Activated naive CD8-positive, alpha-beta T cell (primary cell): Measurements from ENCODE around the gene SLC6A3.
A peak's percentile ranks its signal among the peaks of the same experiment; 100 is the strongest.
"Not testable (repeated sequence)": the region's sequence is repeated elsewhere in the genome, so short reads cannot be mapped to it uniquely, and the experiment has no call there.

ENCODE experiments used
- H3K27ac Mint-ChIP-seq: one replicate; pipeline ENCODE4 v1.8.0; 2021; ENCODE audit warnings: mixed read lengths
- H3K27me3 Mint-ChIP-seq: one replicate; pipeline ENCODE4 v1.8.0; 2021; ENCODE audit warnings: mixed read lengths
- H3K36me3 Mint-ChIP-seq: one replicate; pipeline ENCODE4 v1.8.0; 2021; ENCODE audit warnings: mixed read lengths
- H3K4me1 Mint-ChIP-seq: one replicate; pipeline ENCODE4 v1.8.0; 2021; ENCODE audit warnings: low read depth, mixed read lengths
- H3K4me3 Mint-ChIP-seq: one replicate; pipeline ENCODE4 v1.8.0; 2021; ENCODE audit warnings: mild to moderate bottlenecking, mixed read lengths
- H3K9me3 Mint-ChIP-seq: one replicate; pipeline ENCODE4 v1.8.0; 2021; ENCODE audit warnings: low read depth, mixed read lengths

Gene SLC6A3

DNA sequence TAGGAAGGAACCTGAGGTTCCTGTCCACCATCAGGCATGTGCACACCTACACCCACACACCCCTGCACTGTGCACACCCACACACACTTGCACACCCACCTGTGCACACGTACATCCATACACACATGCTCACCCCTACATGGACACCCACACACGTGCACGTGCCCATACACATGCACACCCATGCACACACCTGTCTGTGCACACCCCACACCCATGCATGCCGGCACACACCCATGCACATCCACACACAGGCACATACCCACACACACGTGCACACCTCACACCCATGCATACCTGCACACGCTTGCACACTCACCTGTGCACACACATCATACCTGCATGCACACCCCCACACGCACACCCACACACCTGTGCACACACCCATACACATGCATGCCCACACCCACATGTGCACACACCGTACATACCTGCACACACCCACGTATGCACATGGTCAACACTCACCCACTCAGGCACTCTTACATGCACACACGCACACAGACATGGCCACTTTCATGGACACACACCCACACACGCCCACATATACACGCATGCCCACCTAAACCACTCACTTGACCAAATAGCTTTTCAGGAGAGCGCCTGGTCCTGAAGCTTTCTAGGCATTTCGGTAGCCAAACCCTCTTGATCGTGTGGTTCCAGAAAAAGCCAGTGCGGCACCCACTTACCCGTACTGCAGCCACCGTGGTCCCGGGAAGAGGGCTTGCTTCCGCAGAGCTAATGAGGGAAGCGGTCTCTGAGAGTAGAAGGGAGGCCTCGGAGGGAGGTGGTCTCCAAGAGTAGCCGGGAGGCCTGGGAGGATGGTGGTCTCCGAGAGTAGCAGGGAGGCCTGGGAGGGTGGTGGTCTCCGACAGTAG is 63.6 kb downstream of the SLC6A3 start:
- peaks cover 17% of the 10 kb centered on the region for H3K4me1 Mint-ChIP-seq
- H3K36me3 Mint-ChIP-seq: no peaks in the 10 kb centered on the region
- no peak overlapping the region for H3K27ac Mint-ChIP-seq
- peak overlapping the region; percentile 1 for H3K4me3 Mint-ChIP-seq
- no peaks in the 10 kb centered on the region for H3K27me3 Mint-ChIP-seq
- no peaks in the 10 kb centered on the region for H3K9me3 Mint-ChIP-seq

- no peaks in the 10 kb centered on the region for H3K36me3 Mint-ChIP-seq
- peaks cover 12% of the 10 kb centered on the region for H3K4me1 Mint-ChIP-seq
- H3K4me3 Mint-ChIP-seq: no peak overlapping the region
- H3K27me3 Mint-ChIP-seq: no peaks in the 10 kb centered on the region
- no peaks in the 10 kb centered on the region for H3K9me3 Mint-ChIP-seq
- H3K27ac Mint-ChIP-seq: no peak overlapping the region
Observed at GRCh38 chr5:1380910-1381309, 64.3 kb downstream of the SLC6A3 start.

DNA sequence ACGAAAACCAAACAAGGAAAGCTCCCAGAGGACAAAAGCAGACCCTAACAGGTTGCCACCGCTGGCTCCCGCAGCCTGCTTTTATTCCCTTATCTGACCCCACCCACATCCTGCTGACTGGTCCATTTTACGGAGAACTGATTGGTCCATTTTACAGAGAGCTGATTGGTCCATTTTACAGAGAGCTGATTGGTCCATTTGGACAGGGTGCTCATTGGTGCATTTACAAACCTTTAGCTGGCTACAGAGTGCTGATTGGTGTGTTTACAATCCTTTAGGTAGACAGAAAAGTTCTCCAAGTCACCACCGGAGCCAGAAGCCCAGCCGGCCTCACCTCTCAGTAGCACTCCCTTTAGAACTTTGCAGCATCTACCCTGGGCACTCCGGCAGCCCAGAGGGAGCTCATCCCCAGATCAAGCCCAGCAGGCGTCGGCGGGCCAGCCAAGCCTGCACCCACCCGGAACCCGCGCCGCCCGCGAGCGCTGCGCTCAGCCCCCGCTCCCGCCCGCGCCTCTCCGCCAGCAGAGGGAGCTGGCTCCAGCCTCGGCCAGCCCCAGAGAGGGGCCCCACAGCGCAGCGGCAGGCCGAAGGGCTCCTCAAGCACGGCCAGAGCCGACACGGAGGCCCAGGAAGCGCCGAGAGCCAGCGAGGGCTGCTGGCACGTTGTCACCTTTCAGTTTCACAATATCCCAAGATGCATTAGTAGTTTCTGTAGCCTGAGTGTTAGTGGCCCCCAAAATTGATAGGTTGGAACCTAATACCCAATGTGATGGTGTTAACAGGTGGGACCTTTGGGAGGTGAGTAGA is 65.0 kb downstream of the SLC6A3 start:
- Mint-ChIP-seq H3K27ac (no peak overlapping the region), H3K36me3 (no peaks in the 10 kb centered on the region), H3K27me3 (no peaks in the 10 kb centered on the region)

GRCh38 chr5:1378866-1379659 is 66.2 kb downstream of the SLC6A3 start:
- Mint-ChIP-seq H3K27ac (no peak overlapping the region), H3K36me3 (no peaks in the 10 kb centered on the region), H3K4me3 (no peak overlapping the region), H3K9me3 (no peaks in the 10 kb centered on the region), H3K4me1 (peaks cover 6% of the 10 kb centered on the region), H3K27me3 (no peaks in the 10 kb centered on the region)

More for the DNA sequence above, 65.0 kb downstream of the SLC6A3 start:
- Mint-ChIP-seq H3K9me3 (no peaks in the 10 kb centered on the region), H3K4me3 (peak overlapping the region; percentile 73), H3K4me1 (peaks cover 8% of the 10 kb centered on the region)

GRCh38 chr5:1378096-1378495 is 67.1 kb downstream of the SLC6A3 start:
- no peak overlapping the region for H3K4me3 Mint-ChIP-seq
- no peaks in the 10 kb centered on the region for H3K27me3 Mint-ChIP-seq
- no peaks in the 10 kb centered on the region for H3K36me3 Mint-ChIP-seq
- H3K27ac Mint-ChIP-seq: no peak overlapping the region
- no peaks in the 10 kb centered on the region for H3K9me3 Mint-ChIP-seq
- peaks cover 6% of the 10 kb centered on the region for H3K4me1 Mint-ChIP-seq

DNA sequence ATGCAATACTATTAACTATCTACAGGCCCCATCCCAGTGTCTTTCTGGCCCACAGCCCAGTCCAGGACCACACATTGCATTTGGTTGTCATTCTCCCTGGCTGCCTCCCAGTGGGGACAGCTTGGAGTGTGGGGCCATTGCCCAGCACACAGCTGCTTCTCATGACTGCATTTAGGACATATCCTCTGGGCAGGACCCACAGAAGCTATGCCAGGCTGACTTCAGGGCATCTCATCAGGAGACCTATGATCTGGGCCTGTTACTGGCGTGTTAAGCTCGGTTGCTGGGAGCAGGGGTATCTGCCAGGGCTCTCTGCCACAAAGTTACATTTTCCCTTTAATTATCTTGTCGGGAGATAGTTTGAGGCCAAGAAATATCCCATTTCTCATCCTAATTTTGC is 68.3 kb downstream of the SLC6A3 start:
- Mint-ChIP-seq H3K36me3 (no peaks in the 10 kb centered on the region), H3K27ac (no peak overlapping the region), H3K27me3 (no peaks in the 10 kb centered on the region), H3K4me1 (peaks cover 6% of the 10 kb centered on the region), H3K4me3 (no peak overlapping the region), H3K9me3 (no peaks in the 10 kb centered on the region)

GRCh38 chr5:1375871-1376810 is 69.1 kb downstream of the SLC6A3 start:
- no peak overlapping the region for H3K27ac Mint-ChIP-seq
- H3K4me3 Mint-ChIP-seq: no peak overlapping the region
- no peaks in the 10 kb centered on the region for H3K9me3 Mint-ChIP-seq
- H3K4me1 Mint-ChIP-seq: peaks cover 4% of the 10 kb centered on the region
- no peaks in the 10 kb centered on the region for H3K27me3 Mint-ChIP-seq
- no peaks in the 10 kb centered on the region for H3K36me3 Mint-ChIP-seq

GRCh38 chr5:1374679-1375055 is 70.6 kb downstream of the SLC6A3 start:
- no peak overlapping the region for H3K4me3 Mint-ChIP-seq
- no peaks in the 10 kb centered on the region for H3K27me3 Mint-ChIP-seq
- H3K9me3 Mint-ChIP-seq: no peaks in the 10 kb centered on the region
- no peak overlapping the region for H3K27ac Mint-ChIP-seq
- no peaks in the 10 kb centered on the region for H3K36me3 Mint-ChIP-seq
- H3K4me1 Mint-ChIP-seq: no peaks in the 10 kb centered on the region

GRCh38 chr5:1374030-1374678 is 71.1 kb downstream of the SLC6A3 start:
- H3K4me3 Mint-ChIP-seq: no peak overlapping the region
- no peak overlapping the region for H3K27ac Mint-ChIP-seq
- H3K27me3 Mint-ChIP-seq: no peaks in the 10 kb centered on the region
- no peaks in the 10 kb centered on the region for H3K36me3 Mint-ChIP-seq
- no peaks in the 10 kb centered on the region for H3K9me3 Mint-ChIP-seq
- H3K4me1 Mint-ChIP-seq: no peaks in the 10 kb centered on the region

DNA sequence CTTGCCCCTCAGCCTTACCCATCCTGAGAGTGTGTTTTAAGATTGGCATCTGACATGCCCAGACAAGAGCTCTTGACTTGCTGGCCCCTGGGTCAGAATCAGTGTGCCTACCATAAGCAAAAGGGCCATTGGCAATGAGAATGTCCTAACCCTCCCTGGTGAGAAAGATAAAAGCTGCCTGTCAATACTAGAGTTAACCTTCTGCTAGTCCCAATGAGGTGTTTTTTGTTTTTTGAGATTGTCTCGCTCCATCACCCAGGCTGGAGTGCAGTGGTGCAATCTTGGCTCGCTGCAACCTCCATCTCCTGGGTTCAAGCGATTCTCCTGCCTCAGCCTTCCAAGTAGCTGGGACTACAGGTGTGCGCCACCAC is 73.3 kb downstream of the SLC6A3 start:
- not testable (repeated sequence) for H3K27ac Mint-ChIP-seq, H3K9me3 Mint-ChIP-seq, H3K4me1 Mint-ChIP-seq, H3K4me3 Mint-ChIP-seq, H3K27me3 Mint-ChIP-seq, H3K36me3 Mint-ChIP-seq

DNA sequence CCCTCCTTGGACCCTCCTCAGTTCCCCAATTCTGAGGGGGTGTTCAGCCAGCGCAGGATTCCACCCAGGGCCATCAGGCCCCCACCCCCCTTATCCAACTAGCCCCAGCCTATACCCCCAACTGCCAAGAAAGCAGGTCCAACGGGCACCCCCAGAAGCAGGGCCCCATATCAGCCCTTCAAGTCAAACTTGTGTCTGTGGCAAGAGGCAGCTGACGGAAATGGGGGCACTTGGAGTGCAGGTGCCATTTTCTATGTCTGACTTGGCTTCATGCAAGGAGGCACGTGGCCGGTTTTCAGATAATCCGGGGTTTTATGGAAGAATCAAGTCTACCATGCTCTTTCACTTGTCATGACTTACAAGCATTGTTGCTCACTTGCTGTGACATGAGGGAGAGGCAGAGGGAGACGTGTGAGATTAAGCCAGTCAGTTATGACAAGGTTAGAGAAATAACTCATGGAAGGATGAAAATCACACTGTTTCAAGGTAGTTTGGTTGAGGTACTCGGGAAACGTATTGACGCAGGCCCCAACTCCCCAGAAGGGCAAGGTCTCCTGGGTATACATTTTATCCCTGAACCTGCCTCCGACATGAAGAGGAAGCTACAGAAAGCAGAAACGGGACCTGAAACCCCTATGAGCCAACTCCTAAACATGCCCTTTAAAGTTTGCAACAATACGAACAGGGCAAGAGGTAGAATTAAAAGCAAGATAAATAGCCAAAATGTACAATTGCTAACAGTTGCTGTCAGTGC is 73.8 kb downstream of the SLC6A3 start:
- H3K27me3 Mint-ChIP-seq: no peaks in the 10 kb centered on the region
- no peaks in the 10 kb centered on the region for H3K36me3 Mint-ChIP-seq
- no peak overlapping the region for H3K27ac Mint-ChIP-seq
- H3K4me1 Mint-ChIP-seq: no peaks in the 10 kb centered on the region
- H3K4me3 Mint-ChIP-seq: no peak overlapping the region
- H3K9me3 Mint-ChIP-seq: no peaks in the 10 kb centered on the region

DNA sequence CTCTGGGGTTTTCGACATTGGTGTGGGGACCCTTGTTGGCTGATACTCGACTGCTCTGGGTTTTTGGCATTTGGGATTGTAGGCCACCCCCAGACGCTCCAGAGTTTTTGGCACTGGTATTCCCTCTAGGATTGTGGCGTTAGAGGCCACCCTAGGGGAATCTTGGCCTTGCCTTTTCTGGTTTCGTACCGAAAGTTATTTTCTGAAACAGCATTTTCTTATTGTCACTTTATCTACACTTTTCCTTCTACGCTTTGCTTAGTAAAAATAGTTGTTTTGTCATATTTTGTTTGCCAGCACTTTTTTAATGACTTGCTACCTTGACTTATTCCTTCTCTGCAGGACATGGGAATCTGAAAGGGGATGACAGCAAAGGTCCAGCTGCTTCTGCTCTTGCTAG is 75.2 kb downstream of the SLC6A3 start:
- Mint-ChIP-seq H3K27ac (no peak overlapping the region), H3K27me3 (no peaks in the 10 kb centered on the region), H3K9me3 (no peaks in the 10 kb centered on the region), H3K4me3 (no peak overlapping the region), H3K36me3 (no peaks in the 10 kb centered on the region), H3K4me1 (no peaks in the 10 kb centered on the region)

DNA sequence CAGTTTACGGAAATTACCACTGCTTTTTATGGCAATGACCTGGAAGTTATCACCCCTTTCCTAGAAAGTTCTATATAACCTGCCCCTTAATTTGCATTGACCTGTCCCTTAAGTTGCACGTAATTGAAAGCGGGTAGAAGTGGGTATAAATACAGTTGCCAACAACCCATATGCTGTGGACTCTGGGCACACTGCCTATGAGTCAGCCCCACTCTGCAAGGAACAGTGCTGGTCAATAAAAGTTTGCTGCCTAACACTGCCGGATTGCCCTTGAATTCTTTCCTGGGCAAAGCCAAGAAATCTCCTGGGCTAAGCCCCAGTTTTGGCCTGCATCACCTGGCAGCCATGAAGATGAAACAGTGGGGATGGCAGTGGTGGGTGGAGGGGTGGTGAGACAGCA is 76.5 kb downstream of the SLC6A3 start:
- H3K27ac Mint-ChIP-seq: no peak overlapping the region
- no peaks in the 10 kb centered on the region for H3K9me3 Mint-ChIP-seq
- no peaks in the 10 kb centered on the region for H3K36me3 Mint-ChIP-seq
- H3K4me1 Mint-ChIP-seq: no peaks in the 10 kb centered on the region
- H3K4me3 Mint-ChIP-seq: no peak overlapping the region
- no peaks in the 10 kb centered on the region for H3K27me3 Mint-ChIP-seq
